ENCODE data around the gene LCN15.
"Not testable (repeated sequence)": the region's sequence is repeated elsewhere in the genome, so short reads cannot be mapped to it uniquely, and the experiment has no call there.

The LCN15 gene

GRCh38 chr9:136769710-136770191 is 5.4 kb upstream of the LCN15 start (continued):
- TF ChIP-seq CTCF (tag by site-specific recombination; IDR thresholded peaks at IDR 0.05), result peak; percentile 59
- 0 out of 2 replicates have a peak, but pooled peaks have one; percentile 32 for TF ChIP-seq ZBTB17 (tag by site-specific recombination; IDR thresholded peaks at IDR 0.05)
- 0 out of 2 replicates have a peak, but pooled peaks have one; percentile 35 for TF ChIP-seq SP7 (tag by site-specific recombination; IDR thresholded peaks at IDR 0.05)
- TF ChIP-seq ZBTB10 (tag by site-specific recombination; IDR thresholded peaks at IDR 0.05), result peak; percentile 91
- peak; percentile 65 for TF ChIP-seq GLIS1 (tag by site-specific recombination; IDR thresholded peaks at IDR 0.05)
- peak; percentile 62 for TF ChIP-seq PATZ1 (tag by site-specific recombination; IDR thresholded peaks at IDR 0.05)

- H3K4me1 ChIP-seq (ENCODE audit: control insufficient read depth, insufficient read depth, low read length); H3K27ac ChIP-seq (ENCODE audit: extremely low read depth, low read depth, low read length); H3K9me3 ChIP-seq (ENCODE audit: control insufficient read depth, insufficient read depth, low read depth, low read length); H3K36me3 ChIP-seq (ENCODE audit: control insufficient read depth in 2 of 2, insufficient read depth in 1 of 2, low read length in 2 of 2); H3K4me3 ChIP-seq (ENCODE audit: low read depth, low read length): not testable (repeated sequence)
- ChIA-PET CTCF (interaction anchor here (0.6 to 4.7 kb wide), 21 partner anchors 9 to 754 kb away, joined by 3 to 79 read pairs (median 4); partner anchors contain the start of gene LCN8), POLR2A (interaction anchor here (1.7 kb wide), 1 partner anchor 39 kb away, joined by 7 read pairs; no protein-coding TSS in a partner anchor)
- TF ChIP-seq WT1 (tag by site-specific recombination; IDR thresholded peaks at IDR 0.05), result peak; percentile 91
- peak; percentile 79 for TF ChIP-seq ZNF324 (tag by site-specific recombination; IDR thresholded peaks at IDR 0.05)
- 0 out of 2 replicates have a peak, but pooled peaks have one; percentile 31 for TF ChIP-seq ZNF335 (tag by site-specific recombination; conservative IDR thresholded peaks at IDR 0.05)
- peak; percentile 9; the same call in 1 of the 2 replicates for TF ChIP-seq ATF2 (tag by site-specific recombination; IDR thresholded peaks at IDR 0.05; ENCODE audit: low read depth)
- 0 out of 2 replicates have a peak, but pooled peaks have one; percentile 29 for TF ChIP-seq ZNF239 (tag by site-specific recombination; IDR thresholded peaks at IDR 0.05)
- peak; percentile 18; the same call in 1 of the 2 replicates for TF ChIP-seq GLIS2 (tag by site-specific recombination; IDR thresholded peaks at IDR 0.05)
- TF ChIP-seq HIC1 (tag by site-specific recombination; IDR thresholded peaks at IDR 0.05), result peak; percentile 48; the same call in 1 of the 2 replicates
- TF ChIP-seq ZNF10 (tag by site-specific recombination; IDR thresholded peaks at IDR 0.05), result peak; percentile 83
- TF ChIP-seq ZNF639 (tag by site-specific recombination; IDR thresholded peaks at IDR 0.05), result peak; percentile 41; the same call in 1 of the 2 replicates
- peak; percentile 87 for TF ChIP-seq SP7 (tag by site-specific recombination; IDR thresholded peaks at IDR 0.05)
- peak; percentile 44; the same call in 1 of the 2 replicates for TF ChIP-seq ZXDB (tag by site-specific recombination; IDR thresholded peaks at IDR 0.05)
- peak; percentile 99 for TF ChIP-seq SCRT1 (tag by site-specific recombination; IDR thresholded peaks at IDR 0.05; ENCODE audit: borderline replicate concordance)
- peak; percentile 81 for TF ChIP-seq ZBTB8A (tag by site-specific recombination; IDR thresholded peaks at IDR 0.05)
- TF ChIP-seq PATZ1 (tag by site-specific recombination; IDR thresholded peaks at IDR 0.05), result peak; percentile 73
- peak; percentile 27; the same call in 1 of the 2 replicates for TF ChIP-seq BCL11A (tag by site-specific recombination; IDR thresholded peaks at IDR 0.05; ENCODE audit: low read depth)
- peak; percentile 71 for TF ChIP-seq KLF1 (tag by site-specific recombination; IDR thresholded peaks at IDR 0.05)
Observed at GRCh38 chr9:136766410-136767120, 2.2 kb upstream of the LCN15 start.

Measured in HEK293 (cell line).